ENCODE measurements around the gene AGBL4.
"Not testable (repeated sequence)": the region's sequence is repeated elsewhere in the genome, so short reads cannot be mapped to it uniquely, and the experiment has no call there.

The AGBL4 gene

DNA sequence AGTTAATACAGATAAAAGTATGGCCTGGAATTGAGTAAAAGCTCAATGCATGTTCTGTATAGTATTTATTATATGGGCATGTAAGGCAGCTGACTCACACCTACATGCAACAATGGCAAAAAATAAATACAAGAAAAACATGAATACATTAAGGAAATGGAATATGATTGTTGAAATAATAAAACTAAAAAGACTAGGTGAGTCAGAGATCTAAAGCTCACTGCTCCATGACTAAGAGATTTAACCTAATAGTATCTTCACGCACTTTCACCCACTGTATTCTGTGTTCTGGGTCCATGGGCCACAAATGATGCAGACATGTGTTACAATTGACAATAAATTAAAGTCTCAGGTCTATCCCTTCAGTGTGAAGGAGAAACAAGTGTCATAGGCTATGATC is 607.0 kb downstream of the AGBL4 start:
- DNase-seq = no peak

GRCh38 chr1:49408346-49408745 is 615.4 kb downstream of the AGBL4 start:
- DNase-seq = no peak

DNA sequence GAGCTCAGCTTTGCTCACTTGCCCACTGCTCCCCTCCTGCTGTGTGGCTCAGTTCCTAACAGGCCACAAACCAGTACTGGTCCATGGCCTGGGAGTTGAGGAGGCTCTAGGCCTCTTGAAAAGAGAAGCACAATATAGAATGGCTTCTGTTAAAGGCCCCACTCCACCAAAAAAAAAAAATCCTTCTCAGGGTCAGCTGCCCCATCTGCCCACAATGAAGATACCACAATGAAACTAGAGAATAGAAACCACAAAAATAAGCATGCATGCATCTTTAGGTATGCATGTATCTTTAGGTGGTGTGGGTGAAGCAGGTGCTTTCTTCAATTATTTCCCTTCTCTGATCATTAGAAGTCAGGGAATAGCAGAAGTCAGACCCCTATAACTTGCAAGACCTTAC is 626.7 kb downstream of the AGBL4 start:
- no peak for DNase-seq

DNA sequence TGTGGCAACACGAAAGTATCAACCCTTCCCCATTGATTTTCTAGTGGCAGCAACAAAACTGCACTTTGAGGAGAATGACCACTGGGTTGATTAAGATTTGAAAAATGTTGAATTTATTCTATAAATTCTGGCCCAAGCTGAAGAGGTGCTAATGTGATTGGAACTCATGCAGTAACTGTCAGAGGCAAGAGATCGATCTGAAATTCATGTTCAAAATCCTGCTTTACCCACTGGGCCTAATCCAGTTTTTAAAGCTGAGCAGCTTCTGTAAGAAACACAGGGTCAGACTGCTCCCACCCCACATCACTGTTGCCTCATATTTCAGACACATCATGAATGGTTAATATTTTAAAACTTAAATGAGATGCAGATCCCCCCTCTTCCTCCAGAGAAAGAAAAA is 629.6 kb downstream of the AGBL4 start:
- no peak for DNase-seq

- no peak for DNase-seq
These were observed 634.1 kb downstream of the AGBL4 start for GRCh38 chr1:49389699-49390098.

- DNase-seq = no peak
These were observed 659.1 kb downstream of the AGBL4 start for GRCh38 chr1:49364676-49365075.

DNA sequence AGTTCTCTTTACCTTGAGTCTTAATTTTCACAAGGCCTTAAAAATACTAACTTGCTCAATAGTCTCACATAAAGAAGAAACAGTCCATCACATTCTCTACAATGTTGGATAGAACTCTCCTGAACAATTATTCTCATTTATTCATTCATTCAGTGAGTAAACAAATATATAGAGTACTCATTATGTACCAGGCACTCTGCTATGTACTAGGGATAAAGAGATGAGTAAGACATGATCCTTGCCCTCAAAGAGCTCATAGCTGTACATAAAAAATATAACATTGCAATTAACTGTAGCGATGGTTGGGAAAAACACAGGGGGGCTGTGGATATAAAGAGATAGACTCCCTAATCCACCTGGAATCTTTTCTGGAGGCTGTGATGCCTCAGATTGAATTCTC is 660.1 kb downstream of the AGBL4 start:
- no peak for DNase-seq

DNA sequence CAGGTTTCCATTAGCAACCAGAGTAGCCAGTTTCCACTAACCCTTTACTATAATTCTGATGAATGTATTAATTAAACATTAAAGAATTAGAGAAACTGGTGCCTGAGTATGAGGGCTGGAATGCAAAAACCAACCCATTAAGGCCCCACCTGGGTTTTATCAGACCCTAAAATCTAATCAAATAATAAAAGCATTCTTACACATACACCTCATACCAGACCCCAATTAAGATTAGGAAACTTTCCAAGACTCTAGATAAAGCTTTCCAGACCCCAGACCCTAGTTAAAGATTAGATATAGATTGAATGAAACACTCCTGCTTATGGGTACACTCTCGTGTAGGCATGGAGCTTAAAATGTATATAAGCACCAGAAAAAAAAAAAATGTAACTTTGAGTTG is 665.7 kb downstream of the AGBL4 start:
- DNase-seq = no peak

GRCh38 chr1:49356594-49356993 is 667.2 kb downstream of the AGBL4 start:
- DNase-seq = no peak

DNA sequence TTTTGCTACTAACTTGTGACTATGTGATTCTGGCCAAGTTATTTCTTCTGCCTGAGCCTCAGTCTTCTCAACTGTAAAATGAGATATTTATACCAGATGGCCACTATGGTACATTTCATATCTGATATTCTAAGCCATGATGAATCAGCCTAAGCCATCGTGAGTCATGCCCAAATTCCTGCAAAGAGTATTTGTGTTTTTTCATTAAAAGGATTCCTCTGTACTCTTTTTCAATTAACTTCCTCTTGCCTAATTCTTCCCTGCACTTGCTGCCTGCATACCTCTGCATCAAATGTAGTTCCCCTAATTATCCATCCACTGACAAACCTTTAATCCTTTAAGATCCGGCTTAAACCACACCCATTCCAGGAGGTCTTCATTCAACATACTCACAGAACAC is 672.0 kb downstream of the AGBL4 start:
- DNase-seq = no peak

DNA sequence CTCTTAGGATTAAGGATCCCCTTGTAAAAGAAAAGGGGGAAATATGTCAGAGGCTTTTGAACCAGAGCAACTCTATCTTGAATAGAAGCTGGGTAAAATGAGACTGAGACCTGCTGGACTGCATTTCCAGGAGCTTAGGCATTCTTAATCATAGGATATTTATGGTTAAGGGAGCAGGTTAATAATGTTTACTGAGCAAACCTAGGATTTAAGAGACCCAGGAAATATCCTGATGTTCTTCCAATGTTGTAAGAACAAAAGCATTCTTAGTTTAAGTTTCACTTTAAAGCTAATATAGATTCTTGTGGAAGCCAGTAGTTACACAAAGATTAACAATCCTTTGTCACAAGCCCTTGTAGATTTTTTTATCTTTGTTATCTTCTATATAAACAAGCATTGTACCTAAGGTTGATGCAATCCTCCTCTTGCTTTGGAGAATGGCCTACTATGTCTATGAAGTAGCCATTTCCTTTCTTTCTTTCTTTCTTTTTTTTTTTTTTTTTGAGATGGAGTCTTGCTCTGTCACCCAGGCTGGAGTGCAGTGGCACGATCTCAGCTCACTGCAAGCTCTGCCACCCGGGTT is 676.9 kb downstream of the AGBL4 start:
- no peak for DNase-seq

DNA sequence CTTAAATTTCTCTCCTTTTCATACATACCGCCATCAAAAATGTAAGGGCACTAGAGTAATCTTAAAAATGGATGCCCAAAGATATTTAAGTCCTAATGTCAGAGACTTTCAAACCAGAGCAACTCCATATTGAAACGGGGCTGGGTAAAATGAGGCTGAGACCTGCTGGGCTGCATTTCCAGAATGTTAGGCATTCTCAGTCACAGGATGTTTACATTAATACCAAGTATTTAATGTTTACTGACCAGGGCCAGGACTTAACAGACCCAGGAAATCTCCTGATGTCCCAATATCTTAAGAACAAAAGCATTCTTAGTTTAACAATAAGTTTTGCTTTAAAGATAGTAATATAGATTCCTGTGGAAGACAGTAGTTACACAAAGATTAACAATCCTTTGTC is 683.2 kb downstream of the AGBL4 start:
- no peak for DNase-seq

- DNase-seq = no peak
These were observed 684.7 kb downstream of the AGBL4 start for GRCh38 chr1:49339043-49339442.

DNA sequence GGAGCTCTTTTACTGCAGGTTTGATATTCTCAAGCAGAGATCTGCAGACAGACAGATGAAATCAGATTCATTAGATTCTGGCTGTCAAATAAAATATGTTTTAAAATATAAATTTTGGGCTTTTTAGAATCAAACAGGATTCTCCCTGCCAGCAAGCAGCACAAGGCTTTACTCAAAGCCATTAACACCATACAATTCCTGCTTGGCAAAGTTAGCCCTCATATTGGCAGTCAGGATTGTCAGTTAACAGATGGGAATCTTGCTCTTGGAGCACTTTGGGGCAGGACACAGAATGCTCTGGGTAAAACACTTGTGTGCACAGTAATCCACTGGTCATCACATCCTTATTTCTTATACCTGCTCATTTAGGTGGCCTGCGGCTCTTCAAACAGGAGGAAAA is 686.5 kb downstream of the AGBL4 start:
- no peak for DNase-seq

DNA sequence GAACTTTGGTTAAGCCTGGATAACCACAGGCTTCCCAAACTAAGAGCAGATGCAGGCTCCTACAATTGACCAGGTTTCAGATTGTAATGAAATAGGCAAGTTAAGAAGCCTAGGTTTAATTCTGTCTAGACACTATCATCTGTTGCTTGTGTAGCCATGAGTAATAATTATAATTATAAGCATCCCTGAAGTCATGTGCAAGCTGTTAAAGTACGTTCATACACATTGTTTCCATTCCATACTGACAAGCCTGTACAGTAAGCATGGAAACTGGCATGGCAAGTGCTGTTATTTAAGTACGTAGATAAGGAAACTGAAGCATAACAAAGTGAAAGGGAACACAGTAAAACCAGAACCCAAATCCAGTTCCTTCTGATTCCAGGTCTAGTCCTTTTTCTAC is 689.8 kb downstream of the AGBL4 start:
- DNase-seq = no peak

DNA sequence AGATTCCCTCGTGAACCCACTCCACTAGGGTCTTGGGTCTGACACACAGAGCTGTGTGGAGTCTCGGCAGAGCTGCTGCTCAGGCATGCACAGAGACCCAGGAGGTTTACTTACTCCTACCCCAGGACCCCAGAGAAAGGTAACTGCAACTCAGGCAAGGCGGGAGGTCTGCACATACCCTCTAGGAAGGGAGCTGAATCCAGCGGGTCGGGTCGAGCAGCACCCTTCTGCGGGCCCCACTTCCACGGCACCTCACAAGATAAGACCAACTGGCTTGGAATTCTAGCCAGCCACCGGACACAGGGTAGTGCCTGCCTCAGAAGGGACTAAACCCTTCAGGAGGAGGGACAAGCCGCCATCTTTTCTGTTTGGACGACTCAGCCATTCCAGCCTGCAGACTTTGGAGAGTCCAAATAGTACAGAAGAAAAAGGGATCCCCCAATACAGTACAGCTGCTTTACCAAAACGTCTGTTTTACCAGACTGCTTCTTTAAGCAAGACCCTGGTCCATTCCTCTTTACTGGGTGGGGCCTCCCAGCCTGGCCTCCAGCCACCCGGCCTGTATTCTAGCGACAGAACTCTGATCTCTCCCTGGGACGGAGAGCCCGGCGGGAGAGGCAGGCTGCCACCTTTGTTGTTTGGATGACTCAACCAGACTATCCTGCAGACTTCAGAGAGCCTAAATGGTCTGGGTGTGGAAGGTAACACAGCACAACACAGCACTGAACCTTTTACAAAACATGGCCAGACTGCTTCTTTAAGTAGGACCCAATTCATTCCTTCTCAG is 692.5 kb downstream of the AGBL4 start:
- DNase-seq = no peak

DNA sequence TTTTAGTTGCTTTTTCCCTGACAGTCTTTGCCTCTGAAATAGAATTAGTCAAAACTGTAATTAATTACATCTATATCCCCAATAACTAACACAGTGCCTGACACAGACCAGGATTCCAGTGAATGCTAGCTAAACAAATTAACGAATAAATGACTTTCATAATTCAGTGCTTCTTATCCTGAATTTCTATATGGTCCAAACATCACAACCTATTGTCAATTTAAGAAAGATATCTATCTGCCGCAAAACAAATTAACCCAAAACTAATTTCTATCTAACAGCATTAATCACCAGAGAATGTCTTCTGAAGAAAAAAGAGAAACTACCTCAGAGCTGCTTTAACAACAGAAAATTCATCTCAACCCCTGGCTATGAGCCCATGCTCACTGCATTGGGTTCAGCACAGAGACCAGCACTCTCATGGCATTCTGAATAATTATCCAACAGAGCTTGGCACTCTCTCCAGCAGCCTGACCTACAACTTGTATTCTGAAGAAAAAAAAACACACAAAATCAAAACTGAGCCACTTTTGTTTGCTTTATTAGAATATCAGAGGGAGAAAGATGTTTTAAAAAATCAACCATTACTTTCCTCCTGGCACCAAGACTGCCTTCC is 699.7 kb downstream of the AGBL4 start:
- no peak for DNase-seq

- not testable (repeated sequence) for DNase-seq
These were observed 703.3 kb downstream of the AGBL4 start for GRCh38 chr1:49320493-49320892.

DNA sequence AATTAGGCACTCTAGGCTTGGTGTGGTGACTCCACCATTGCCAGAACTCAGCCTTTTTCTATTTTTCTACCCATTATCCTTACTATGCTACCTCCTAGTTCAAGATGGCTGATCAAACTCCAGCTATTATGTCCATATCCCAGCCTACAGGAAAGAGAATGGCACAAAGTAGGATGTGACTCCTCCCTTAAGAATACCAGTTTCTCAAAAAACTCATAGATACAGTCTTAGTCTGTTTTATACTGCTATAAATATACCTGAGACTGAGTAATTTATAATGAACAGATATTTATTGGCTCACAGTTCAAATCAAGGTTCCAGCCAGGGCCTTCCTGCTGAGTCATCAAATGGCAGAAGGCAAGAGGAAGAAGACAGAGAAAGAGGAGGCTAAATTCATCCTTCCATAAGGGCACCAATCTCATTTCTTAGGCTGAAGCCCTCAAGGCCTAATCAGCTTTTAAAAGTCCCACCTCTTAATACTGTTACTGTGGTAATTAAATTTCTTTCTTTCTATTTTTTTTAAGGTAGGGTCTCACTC is 704.3 kb downstream of the AGBL4 start:
- no peak for DNase-seq

- no peak for DNase-seq
These were observed 705.5 kb downstream of the AGBL4 start for GRCh38 chr1:49318218-49318617.

DNA sequence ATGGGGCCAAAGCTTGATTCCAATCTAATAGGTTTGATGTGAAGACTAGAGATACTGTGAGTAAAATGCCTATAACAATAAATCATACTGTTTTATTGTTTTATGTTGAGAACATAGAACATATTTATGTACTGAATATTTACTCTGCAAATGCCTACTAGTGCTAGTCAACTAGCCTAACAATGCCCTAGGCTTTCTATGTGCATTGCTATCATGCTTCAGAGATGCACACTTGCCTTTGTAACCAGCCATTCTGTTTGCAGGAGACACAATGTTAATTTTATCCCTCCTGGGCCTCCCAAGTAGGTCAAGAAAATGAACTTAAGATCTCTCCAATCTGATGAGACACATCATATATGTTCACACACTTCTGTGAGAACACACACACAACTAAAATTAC is 716.3 kb downstream of the AGBL4 start:
- DNase-seq = no peak

DNA sequence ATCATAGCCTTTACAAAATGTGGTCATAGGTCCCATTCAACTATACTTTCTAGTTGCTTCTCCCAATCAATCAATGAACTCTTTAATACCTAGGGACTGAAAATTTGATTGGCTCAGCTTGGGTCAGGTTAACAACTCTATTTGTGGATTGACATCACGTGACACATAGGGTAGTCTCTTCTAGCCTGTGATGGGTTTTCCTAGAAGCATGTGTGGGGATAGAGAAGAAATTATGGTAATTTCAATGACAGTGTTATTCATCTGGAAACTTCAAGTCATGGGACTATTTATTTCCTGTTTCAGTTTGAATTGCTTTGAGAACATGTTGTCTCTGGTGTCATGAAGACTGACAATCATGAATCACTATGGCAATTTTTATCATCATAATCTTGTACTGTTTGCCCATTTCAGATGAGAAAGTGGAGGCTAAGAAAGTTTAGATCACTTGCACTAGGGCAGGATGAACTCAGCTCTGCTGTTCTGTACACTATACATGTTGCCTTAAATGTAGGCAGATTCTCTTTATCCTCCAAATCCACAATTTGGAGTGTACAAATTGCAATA is 717.2 kb downstream of the AGBL4 start:
- DNase-seq = no peak

GRCh38 chr1:49302400-49302799 is 721.4 kb downstream of the AGBL4 start:
- not testable (repeated sequence) for DNase-seq

GRCh38 chr1:49298304-49298703 is 725.5 kb downstream of the AGBL4 start:
- no peak for DNase-seq
